Upper lobe of right lung (tissue), 1 donor: ENCODE measurements around the gene CAMK2G. TPM values are rescaled to one million over a fixed set of nuclear protein-coding genes. Genes with fewer than 3 reads are reported as not detected.

Experiments used
- ATAC-seq: fragments of 200-7000 bp; cut with Tn5 transposase; one replicate; pipeline ENCODE4 v1.9.1; 2020; ENCODE audit warnings: mild to moderate bottlenecking, moderate library complexity
- DNase-seq: peaks from one replicate; pipeline ENCODE4 v3.0.0-alpha.2; 2020
- H3K27ac ChIP-seq: fragments of 200-600 bp; one replicate; pipeline ENCODE4 v1.8.0; 2022
- H3K27me3 ChIP-seq: fragments of 200-600 bp; one replicate; pipeline ENCODE4 v1.8.0; 2022; ENCODE audit warnings: mild to moderate bottlenecking
- H3K36me3 ChIP-seq: fragments of 200-600 bp; one replicate; pipeline ENCODE4 v1.8.0; 2022
- H3K4me1 ChIP-seq: fragments of 200-600 bp; one replicate; pipeline ENCODE4 v1.8.0; 2022
- H3K4me3 ChIP-seq: fragments of 200-600 bp; one replicate; pipeline ENCODE4 v1.8.0; 2022; ENCODE audit warnings: mild to moderate bottlenecking
- H3K9me3 ChIP-seq: fragments of 200-600 bp; one replicate; pipeline ENCODE4 v1.8.0; 2022
- intact Hi-C: fragments of 100-400 bp; cut with DNase I; formaldehyde crosslinking; loops from one replicate; pipeline ENCODE4 v1.11.0; 2022
- total RNA-seq: library from RNA; stranded (reverse); fragmentation: NEBNext Ultra II Directional; extraction: Animal tissue kit (Norgen Biotek cat#: 25700); gene quantifications from one replicate; pipeline ENCODE4 v1.2.1, GENCODE V29; 2021
- TF ChIP-seq, protein P1 (sequence below): fragments of 200-600 bp; IDR thresholded peaks from one replicate; pipeline ENCODE4 v1.8.0; 2022; ENCODE audit warnings: antibody characterized with exemption
- donor health status: DM: no; HTN: yes; CAD: no; lungs with severe emphysema.

The CAMK2G gene
- total RNA-seq, 1 donor from 2014 or later: 36.2 TPM

DNA sequence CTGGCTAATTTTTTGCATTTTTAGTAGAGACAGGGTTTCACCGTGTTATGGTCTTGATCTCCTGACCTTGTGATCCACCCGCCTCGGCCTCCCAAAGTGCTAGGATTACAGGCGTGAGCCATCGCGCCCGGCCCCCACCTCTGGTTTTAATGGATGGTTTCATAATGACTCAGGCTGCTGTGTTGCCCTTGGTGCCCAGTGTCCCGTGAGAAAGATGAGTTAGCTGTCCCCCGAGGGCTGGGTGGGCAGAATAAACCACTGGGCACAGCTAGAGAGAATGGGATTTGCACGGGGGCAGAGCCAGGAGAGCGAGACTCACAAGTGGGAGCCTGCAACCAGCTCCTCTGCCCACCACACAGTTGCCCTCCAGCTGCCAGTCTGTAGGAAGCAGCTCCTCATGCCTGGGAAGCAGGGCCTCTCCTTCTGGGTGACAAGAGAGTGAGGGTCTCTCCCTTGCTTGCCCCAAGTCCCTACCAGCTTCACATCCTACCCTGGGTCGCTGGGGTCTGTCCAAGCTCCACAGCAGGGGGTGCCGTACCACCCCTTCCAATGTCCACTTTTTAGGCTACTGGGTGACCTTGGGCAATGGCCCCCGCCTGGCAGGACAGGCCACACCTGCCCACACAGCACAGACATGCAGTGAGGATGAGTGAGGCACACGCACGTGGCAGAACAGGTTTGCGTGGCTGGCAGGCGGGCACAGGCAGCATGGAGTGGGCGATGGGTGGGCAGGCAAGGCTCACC is 46.8 kb downstream of the CAMK2G start:
- Histone ChIP-seq H3K4me1 (no peaks in the 10 kb centered on the region), H3K4me3 (no peak overlapping the region), H3K9me3 (no peaks in the 10 kb centered on the region), H3K27me3 (no peaks in the 10 kb centered on the region), H3K27ac (no peak overlapping the region), H3K36me3 (peaks cover 43% of the 10 kb centered on the region)
- intact Hi-C loops: no loop called here
- TF ChIP-seq, protein P1, sequence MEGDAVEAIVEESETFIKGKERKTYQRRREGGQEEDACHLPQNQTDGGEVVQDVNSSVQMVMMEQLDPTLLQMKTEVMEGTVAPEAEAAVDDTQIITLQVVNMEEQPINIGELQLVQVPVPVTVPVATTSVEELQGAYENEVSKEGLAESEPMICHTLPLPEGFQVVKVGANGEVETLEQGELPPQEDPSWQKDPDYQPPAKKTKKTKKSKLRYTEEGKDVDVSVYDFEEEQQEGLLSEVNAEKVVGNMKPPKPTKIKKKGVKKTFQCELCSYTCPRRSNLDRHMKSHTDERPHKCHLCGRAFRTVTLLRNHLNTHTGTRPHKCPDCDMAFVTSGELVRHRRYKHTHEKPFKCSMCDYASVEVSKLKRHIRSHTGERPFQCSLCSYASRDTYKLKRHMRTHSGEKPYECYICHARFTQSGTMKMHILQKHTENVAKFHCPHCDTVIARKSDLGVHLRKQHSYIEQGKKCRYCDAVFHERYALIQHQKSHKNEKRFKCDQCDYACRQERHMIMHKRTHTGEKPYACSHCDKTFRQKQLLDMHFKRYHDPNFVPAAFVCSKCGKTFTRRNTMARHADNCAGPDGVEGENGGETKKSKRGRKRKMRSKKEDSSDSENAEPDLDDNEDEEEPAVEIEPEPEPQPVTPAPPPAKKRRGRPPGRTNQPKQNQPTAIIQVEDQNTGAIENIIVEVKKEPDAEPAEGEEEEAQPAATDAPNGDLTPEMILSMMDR: no peak
- ATAC-seq (no peak), DNase-seq (no peak)

DNA sequence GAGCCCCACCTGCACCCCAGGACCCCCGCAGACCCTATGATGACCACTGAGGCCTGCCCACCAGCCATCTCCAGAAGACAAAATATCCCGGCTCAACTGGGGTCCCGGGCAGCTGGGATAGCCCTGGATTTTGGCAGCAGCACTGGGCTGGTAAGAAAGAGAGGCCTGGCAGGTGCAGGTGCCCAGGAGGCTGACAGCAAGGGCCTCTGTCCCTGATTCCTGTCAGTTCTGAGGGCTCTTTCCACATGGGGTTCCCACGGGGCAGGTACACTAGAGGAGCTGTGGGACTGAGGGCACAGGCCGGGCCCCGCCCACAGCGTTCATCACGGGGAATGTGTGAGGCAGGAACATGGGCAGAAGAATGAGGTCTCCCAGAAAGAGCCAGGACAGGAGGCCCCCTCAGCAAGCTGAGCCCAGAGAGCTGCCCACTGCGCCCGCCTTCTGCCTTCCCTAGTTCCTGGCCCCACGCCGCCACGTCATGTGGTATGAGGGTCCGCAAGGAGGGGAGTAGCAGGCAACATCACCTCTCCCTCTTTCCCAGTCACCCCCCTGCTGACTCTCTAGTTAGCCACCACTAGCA is 50.1 kb downstream of the CAMK2G start:
- Histone ChIP-seq H3K4me3 (no peak overlapping the region), H3K4me1 (peaks cover under 1% of the 10 kb centered on the region), H3K27me3 (no peaks in the 10 kb centered on the region), H3K9me3 (no peaks in the 10 kb centered on the region), H3K36me3 (peaks cover 45% of the 10 kb centered on the region), H3K27ac (no peak overlapping the region)
- ATAC-seq: no peak
- TF ChIP-seq, protein P1: no peak
- DNase-seq: no peak
- intact Hi-C loops: no loop called here

DNA sequence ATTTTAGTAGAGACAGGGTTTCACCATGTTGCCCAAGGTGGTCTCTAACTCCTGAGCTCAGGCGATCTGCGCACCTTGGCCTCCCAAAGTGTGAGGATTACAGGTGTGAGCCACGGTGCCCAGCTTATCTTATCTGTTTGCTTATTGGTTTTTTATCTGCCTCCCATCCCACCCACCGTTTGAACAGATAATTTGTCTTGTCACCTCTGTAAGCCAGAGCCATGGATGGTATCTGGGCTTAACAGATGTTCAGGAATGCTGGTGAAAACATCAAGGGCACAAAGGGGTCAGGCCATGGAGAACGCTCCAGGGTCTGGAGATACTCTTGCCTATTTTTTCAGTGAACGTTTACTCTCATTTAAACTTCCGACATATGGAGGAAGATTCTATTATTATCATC is 51.0 kb downstream of the CAMK2G start:
- no peaks in the 10 kb centered on the region for H3K9me3 ChIP-seq
- no peak for DNase-seq
- peaks cover 42% of the 10 kb centered on the region for H3K36me3 ChIP-seq
- no peaks in the 10 kb centered on the region for H3K27me3 ChIP-seq
- ATAC-seq: no peak
- H3K4me1 ChIP-seq: peaks cover 5% of the 10 kb centered on the region
- intact Hi-C loops: no loop called here
- H3K27ac ChIP-seq: no peak overlapping the region
- TF ChIP-seq, protein P1: no peak
- H3K4me3 ChIP-seq: no peak overlapping the region

DNA sequence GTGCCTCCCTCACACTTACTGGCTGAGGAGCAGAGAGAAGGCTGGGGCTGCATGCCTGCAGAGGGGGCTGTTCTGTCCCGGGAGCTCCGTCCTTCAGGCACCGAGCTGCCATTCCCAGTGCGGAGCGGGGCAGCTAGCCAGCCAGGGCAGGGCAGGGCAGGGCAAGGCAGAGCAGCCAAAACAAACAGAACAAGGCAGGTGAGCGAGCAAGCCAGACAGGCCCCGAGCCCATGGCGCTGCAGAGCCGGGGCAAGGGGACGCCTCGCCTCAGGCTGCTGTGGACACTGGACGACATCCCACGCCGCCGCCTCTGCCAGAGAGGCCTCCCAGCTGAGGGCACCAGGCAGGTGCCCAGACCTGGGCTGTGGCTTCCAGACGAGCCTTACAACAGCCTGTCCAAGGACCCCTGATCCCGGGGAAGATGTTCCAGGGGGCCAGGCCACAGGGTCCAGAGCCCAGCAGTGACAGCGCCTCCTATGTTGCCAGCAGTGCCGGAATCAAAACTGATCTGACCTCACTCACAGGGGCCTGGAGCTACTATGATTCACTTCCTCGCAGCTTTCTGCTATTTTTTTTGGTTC is 54.8 kb downstream of the CAMK2G start:
- Histone ChIP-seq H3K4me3 (no peak overlapping the region), H3K27ac (peak overlapping the region; percentile 72), H3K27me3 (no peaks in the 10 kb centered on the region), H3K4me1 (peaks cover 15% of the 10 kb centered on the region), H3K9me3 (no peaks in the 10 kb centered on the region), H3K36me3 (peaks cover 38% of the 10 kb centered on the region)
- ATAC-seq: peak; percentile 91
- DNase-seq: peak; percentile 93
- TF ChIP-seq, protein P1: no peak
- intact Hi-C loops: no loop called here

DNA sequence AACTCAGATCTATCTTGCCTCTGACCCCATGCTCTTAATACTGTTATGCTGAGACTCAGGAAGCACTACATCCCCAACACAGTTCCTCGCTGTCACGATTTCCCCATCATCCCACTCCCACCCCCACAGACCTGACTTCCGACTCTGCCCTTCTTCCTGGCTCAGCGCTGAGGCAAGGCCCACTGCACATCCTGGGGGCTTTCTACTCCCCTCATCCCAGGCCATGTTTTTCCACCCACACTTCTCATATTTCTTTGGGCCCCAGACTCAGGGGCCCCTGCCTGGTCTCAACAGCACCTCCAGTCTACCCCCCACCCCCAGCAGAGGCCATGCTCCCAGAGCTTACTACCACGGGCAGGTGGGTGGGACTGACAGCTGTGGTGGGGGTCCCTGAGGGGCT is 55.3 kb downstream of the CAMK2G start:
- no peaks in the 10 kb centered on the region for H3K9me3 ChIP-seq
- peaks cover 37% of the 10 kb centered on the region for H3K36me3 ChIP-seq
- ATAC-seq: peak; percentile 3
- no peak for DNase-seq
- H3K4me3 ChIP-seq: no peak overlapping the region
- TF ChIP-seq, protein P1: no peak
- H3K4me1 ChIP-seq: peaks cover 15% of the 10 kb centered on the region
- intact Hi-C loops: no loop called here
- no peaks in the 10 kb centered on the region for H3K27me3 ChIP-seq
- H3K27ac ChIP-seq: peak overlapping the region; percentile 72
